Glutamatergic neuron (in vitro differentiated cells): ENCODE results near the gene CHPT1. TPM values are rescaled to one million over a fixed set of nuclear protein-coding genes. Genes with fewer than 3 reads are reported as not detected.

Experiments used
- DNase-seq: peaks from one replicate; pipeline ENCODE4 v3.0.0; 2022
- H3K27ac Mint-ChIP-seq: one replicate; pipeline ENCODE4 v1.8.0; 2020; ENCODE audit warnings: mild to moderate bottlenecking, mixed read lengths, inconsistent platforms; ENCODE audit not compliant: unreplicated experiment
- H3K27me3 Mint-ChIP-seq: one replicate; pipeline ENCODE4 v1.8.0; 2020; ENCODE audit warnings: mild to moderate bottlenecking, moderate library complexity, mixed read lengths, inconsistent platforms; ENCODE audit not compliant: unreplicated experiment
- H3K36me3 Mint-ChIP-seq: one replicate; pipeline ENCODE4 v1.8.0; 2020; ENCODE audit warnings: mild to moderate bottlenecking, mixed read lengths, inconsistent platforms; ENCODE audit not compliant: unreplicated experiment
- H3K4me1 Mint-ChIP-seq: one replicate; pipeline ENCODE4 v1.8.0; 2020; ENCODE audit warnings: mild to moderate bottlenecking, low read depth, mixed read lengths, inconsistent platforms; ENCODE audit not compliant: unreplicated experiment
- H3K4me3 Mint-ChIP-seq: one replicate; pipeline ENCODE4 v1.8.0; 2020; ENCODE audit warnings: mild to moderate bottlenecking, mixed read lengths, inconsistent platforms; ENCODE audit not compliant: unreplicated experiment
- H3K9me3 Mint-ChIP-seq: one replicate; pipeline ENCODE4 v1.8.0; 2020; ENCODE audit warnings: mild to moderate bottlenecking, moderate library complexity, mixed read lengths, inconsistent platforms; ENCODE audit not compliant: unreplicated experiment
- CTCF ChIP-seq: fragments of 200-600 bp; sonication (generic); IDR thresholded peaks from one replicate; pipeline ENCODE4 v1.5.0; 2021; ENCODE audit not compliant: partially characterized antibody, unreplicated experiment
- total RNA-seq: library from RNA; stranded (reverse); fragmentation: NEBNext Ultra II Directional; extraction: Animal tissue kit (Norgen Biotek cat#: 25700); gene quantifications from one replicate; pipeline ENCODE4 v1.2.1, GENCODE V29; 2021; ENCODE audit not compliant: unreplicated experiment

CHPT1 gene
- total RNA-seq, 1 donor from 2014 or later: 9.2 TPM

- Mint-ChIP-seq H3K9me3 (no peaks in the 10 kb centered on the region), H3K4me3 (no peak overlapping the region), H3K27me3 (no peaks in the 10 kb centered on the region), H3K27ac (no peak overlapping the region), H3K4me1 (no peaks in the 10 kb centered on the region), H3K36me3 (no peaks in the 10 kb centered on the region)
- no peak for DNase-seq
- TF ChIP-seq CTCF: no peak
Measured at GRCh38 chr12:101767537-101767936, 70.1 kb downstream of the CHPT1 start.

GRCh38 chr12:101768781-101769180, 71.3 kb downstream of the CHPT1 start:
- H3K36me3 Mint-ChIP-seq: no peaks in the 10 kb centered on the region
- H3K4me3 Mint-ChIP-seq: no peak overlapping the region
- H3K27ac Mint-ChIP-seq: no peak overlapping the region
- no peaks in the 10 kb centered on the region for H3K4me1 Mint-ChIP-seq
- no peaks in the 10 kb centered on the region for H3K9me3 Mint-ChIP-seq
- TF ChIP-seq CTCF: no peak
- DNase-seq: no peak
- H3K27me3 Mint-ChIP-seq: no peaks in the 10 kb centered on the region

GRCh38 chr12:101769865-101770264, 72.4 kb downstream of the CHPT1 start:
- no peaks in the 10 kb centered on the region for H3K4me1 Mint-ChIP-seq
- DNase-seq: no peak
- TF ChIP-seq CTCF: no peak
- H3K4me3 Mint-ChIP-seq: no peak overlapping the region
- no peak overlapping the region for H3K27ac Mint-ChIP-seq
- no peaks in the 10 kb centered on the region for H3K36me3 Mint-ChIP-seq
- no peaks in the 10 kb centered on the region for H3K27me3 Mint-ChIP-seq
- no peaks in the 10 kb centered on the region for H3K9me3 Mint-ChIP-seq

- no peak for TF ChIP-seq CTCF
- Mint-ChIP-seq H3K36me3 (no peaks in the 10 kb centered on the region), H3K4me1 (no peaks in the 10 kb centered on the region), H3K4me3 (no peak overlapping the region), H3K27ac (no peak overlapping the region), H3K27me3 (no peaks in the 10 kb centered on the region), H3K9me3 (no peaks in the 10 kb centered on the region)
- DNase-seq: no peak
Measured at GRCh38 chr12:101772012-101772775, 74.8 kb downstream of the CHPT1 start.

GRCh38 chr12:101773650-101774162, 76.3 kb downstream of the CHPT1 start:
- H3K36me3 Mint-ChIP-seq: no peaks in the 10 kb centered on the region

More at GRCh38 chr12:101773650-101774162, 76.3 kb downstream of the CHPT1 start:
- Mint-ChIP-seq H3K4me1 (no peaks in the 10 kb centered on the region), H3K9me3 (no peaks in the 10 kb centered on the region), H3K4me3 (no peak overlapping the region), H3K27me3 (no peaks in the 10 kb centered on the region), H3K27ac (no peak overlapping the region)
- TF ChIP-seq CTCF: peak; percentile 99
- DNase-seq: peak; percentile 56
